ENCODE data around the gene BEX3.

Gene BEX3

DNA sequence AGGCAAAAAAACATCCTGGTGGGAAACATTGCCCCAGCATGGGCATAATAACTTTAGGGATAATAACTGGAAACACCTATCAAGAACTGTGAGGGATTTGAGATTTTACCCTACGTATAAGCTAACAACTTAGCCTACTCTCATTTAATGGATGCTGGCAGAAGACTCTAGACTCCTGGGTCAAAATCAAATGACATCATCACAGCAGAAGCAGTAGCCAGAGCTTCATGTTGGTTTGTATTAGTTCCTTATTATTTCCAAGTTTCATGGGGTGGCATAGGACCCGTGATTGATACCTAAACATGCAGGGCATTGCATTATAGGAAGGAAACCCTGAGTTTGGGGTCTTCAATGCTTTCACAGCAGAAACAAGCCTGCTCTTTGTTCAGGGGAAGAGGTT lies 15.4 kb upstream of the BEX3 start:
- Histone ChIP-seq H3K9me3 (ENCODE audit: control insufficient read depth, insufficient read depth, low read depth, low read length) (no peaks in the 10 kb centered on the region), H3K4me1 (ENCODE audit: control insufficient read depth, insufficient read depth, low read length) (no peaks in the 10 kb centered on the region), H3K27ac (ENCODE audit: extremely low read depth, low read depth, low read length) (no peak overlapping the region), H3K4me3 (ENCODE audit: low read depth, low read length) (no peak overlapping the region), H3K36me3 (ENCODE audit: control insufficient read depth in 2 of 2, insufficient read depth in 1 of 2, low read length in 2 of 2) (peaks cover 0 to 8% of the 10 kb centered on the region in 2 experiments; a peak in 1 of 3 replicates)
- ChIA-PET POLR2A (no interaction called here), CTCF (interaction anchor here (1.3 to 1.4 kb wide), 2 partner anchors 13 to 17 kb away, joined by 5 to 6 read pairs; no protein-coding TSS in a partner anchor)
- TF ChIP-seq ZXDB (tag by site-specific recombination; IDR thresholded peaks at IDR 0.05) = no peak
- peak; percentile 68 for TF ChIP-seq ATF2 (tag by site-specific recombination; IDR thresholded peaks at IDR 0.05; ENCODE audit: low read depth)
- TF ChIP-seq ZBTB8A (tag by site-specific recombination; IDR thresholded peaks at IDR 0.05) = no peak
- TF ChIP-seq GLI4 (tag by site-specific recombination; IDR thresholded peaks at IDR 0.05) = no peak

GRCh38 chrX:103361798-103362197 lies 14.5 kb upstream of the BEX3 start:
- TF ChIP-seq ZNF747 (tag by site-specific recombination; IDR thresholded peaks at IDR 0.05) = no peak
- no peak for TF ChIP-seq ZNF843 (tag by site-specific recombination; IDR thresholded peaks at IDR 0.05)
- TF ChIP-seq ZBTB8A (tag by site-specific recombination; IDR thresholded peaks at IDR 0.05) = no peak
- no peak for TF ChIP-seq ZNF561 (tag by site-specific recombination; IDR thresholded peaks at IDR 0.05; ENCODE audit: borderline replicate concordance)
- no peak for TF ChIP-seq ZNF837 (tag by site-specific recombination; IDR thresholded peaks at IDR 0.05)
- TF ChIP-seq, protein P1, sequence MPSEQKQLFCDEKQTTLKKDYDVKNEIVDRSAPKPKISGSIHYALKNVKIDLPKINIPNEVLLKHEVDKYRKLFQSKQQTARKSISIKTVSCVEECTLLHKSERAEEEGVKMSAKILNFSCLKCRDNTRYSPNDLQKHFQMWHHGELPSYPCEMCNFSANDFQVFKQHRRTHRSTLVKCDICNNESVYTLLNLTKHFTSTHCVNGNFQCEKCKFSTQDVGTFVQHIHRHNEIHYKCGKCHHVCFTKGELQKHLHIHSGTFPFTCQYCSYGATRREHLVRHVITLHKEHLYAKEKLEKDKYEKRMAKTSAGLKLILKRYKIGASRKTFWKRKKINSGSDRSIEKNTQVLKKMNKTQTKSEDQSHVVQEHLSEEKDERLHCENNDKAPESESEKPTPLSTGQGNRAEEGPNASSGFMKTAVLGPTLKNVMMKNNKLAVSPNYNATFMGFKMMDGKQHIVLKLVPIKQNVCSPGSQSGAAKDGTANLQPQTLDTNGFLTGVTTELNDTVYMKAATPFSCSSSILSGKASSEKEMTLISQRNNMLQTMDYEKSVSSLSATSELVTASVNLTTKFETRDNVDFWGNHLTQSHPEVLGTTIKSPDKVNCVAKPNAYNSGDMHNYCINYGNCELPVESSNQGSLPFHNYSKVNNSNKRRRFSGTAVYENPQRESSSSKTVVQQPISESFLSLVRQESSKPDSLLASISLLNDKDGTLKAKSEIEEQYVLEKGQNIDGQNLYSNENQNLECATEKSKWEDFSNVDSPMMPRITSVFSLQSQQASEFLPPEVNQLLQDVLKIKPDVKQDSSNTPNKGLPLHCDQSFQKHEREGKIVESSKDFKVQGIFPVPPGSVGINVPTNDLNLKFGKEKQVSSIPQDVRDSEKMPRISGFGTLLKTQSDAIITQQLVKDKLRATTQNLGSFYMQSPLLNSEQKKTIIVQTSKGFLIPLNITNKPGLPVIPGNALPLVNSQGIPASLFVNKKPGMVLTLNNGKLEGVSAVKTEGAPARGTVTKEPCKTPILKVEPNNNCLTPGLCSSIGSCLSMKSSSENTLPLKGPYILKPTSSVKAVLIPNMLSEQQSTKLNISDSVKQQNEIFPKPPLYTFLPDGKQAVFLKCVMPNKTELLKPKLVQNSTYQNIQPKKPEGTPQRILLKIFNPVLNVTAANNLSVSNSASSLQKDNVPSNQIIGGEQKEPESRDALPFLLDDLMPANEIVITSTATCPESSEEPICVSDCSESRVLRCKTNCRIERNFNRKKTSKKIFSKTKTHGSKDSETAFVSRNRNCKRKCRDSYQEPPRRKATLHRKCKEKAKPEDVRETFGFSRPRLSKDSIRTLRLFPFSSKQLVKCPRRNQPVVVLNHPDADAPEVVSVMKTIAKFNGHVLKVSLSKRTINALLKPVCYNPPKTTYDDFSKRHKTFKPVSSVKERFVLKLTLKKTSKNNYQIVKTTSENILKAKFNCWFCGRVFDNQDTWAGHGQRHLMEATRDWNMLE (tag by site-specific recombination; conservative IDR thresholded peaks at IDR 0.05; ENCODE audit: low read depth) = no peak
- no peak for TF ChIP-seq ZNF621 (tag by site-specific recombination; IDR thresholded peaks at IDR 0.05)
- TF ChIP-seq, protein P2, sequence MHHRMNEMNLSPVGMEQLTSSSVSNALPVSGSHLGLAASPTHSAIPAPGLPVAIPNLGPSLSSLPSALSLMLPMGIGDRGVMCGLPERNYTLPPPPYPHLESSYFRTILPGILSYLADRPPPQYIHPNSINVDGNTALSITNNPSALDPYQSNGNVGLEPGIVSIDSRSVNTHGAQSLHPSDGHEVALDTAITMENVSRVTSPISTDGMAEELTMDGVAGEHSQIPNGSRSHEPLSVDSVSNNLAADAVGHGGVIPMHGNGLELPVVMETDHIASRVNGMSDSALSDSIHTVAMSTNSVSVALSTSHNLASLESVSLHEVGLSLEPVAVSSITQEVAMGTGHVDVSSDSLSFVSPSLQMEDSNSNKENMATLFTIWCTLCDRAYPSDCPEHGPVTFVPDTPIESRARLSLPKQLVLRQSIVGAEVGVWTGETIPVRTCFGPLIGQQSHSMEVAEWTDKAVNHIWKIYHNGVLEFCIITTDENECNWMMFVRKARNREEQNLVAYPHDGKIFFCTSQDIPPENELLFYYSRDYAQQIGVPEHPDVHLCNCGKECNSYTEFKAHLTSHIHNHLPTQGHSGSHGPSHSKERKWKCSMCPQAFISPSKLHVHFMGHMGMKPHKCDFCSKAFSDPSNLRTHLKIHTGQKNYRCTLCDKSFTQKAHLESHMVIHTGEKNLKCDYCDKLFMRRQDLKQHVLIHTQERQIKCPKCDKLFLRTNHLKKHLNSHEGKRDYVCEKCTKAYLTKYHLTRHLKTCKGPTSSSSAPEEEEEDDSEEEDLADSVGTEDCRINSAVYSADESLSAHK (tag by site-specific recombination; IDR thresholded peaks at IDR 0.05) = no peak
- no peak for TF ChIP-seq KLF1 (tag by site-specific recombination; IDR thresholded peaks at IDR 0.05)
- TF ChIP-seq ZNF114 (tag by site-specific recombination; IDR thresholded peaks at IDR 0.05) = no peak
- no peak for TF ChIP-seq ZNF426 (tag by site-specific recombination; IDR thresholded peaks at IDR 0.05)
- TF ChIP-seq SP7 (tag by site-specific recombination; IDR thresholded peaks at IDR 0.05) = no peak
- POLR2A ChIA-PET = no interaction called here
- Histone ChIP-seq H3K27ac (ENCODE audit: extremely low read depth, low read depth, low read length) (no peak overlapping the region), H3K4me3 (ENCODE audit: low read depth, low read length) (no peak overlapping the region), H3K9me3 (ENCODE audit: control insufficient read depth, insufficient read depth, low read depth, low read length) (no peaks in the 10 kb centered on the region), H3K4me1 (ENCODE audit: control insufficient read depth, insufficient read depth, low read length) (no peaks in the 10 kb centered on the region), H3K36me3 (ENCODE audit: control insufficient read depth in 2 of 2, insufficient read depth in 1 of 2, low read length in 2 of 2) (peaks cover 0 to 8% of the 10 kb centered on the region in 2 experiments; a peak in 1 of 3 replicates)
- CTCF ChIA-PET = interaction anchor here (1.3 to 1.4 kb wide), 2 partner anchors 12 to 18 kb away, joined by 5 to 6 read pairs; no protein-coding TSS in a partner anchor

Data from HEK293 (cell line).